ENCODE results near the gene LMAN1L. TPM values are rescaled to one million over a fixed set of nuclear protein-coding genes. Genes with fewer than 3 reads are reported as not detected.

Gene LMAN1L
- total RNA-seq, 2 experiments from 2014 or later, result 0.56 to 0.93 TPM

- Mint-ChIP-seq H3K36me3 (ENCODE audit: low read depth) (no peaks in the 10 kb centered on the region), H3K4me1 (ENCODE audit: low read depth) (peaks cover 38% of the 10 kb centered on the region), H3K27me3 (peaks cover 9% of the 10 kb centered on the region), H3K4me3 (no peak overlapping the region), H3K27ac (no peak overlapping the region), H3K9me3 (no peaks in the 10 kb centered on the region)
- no peak for DNase-seq
- no peak overlapping the region for H3K4me3 ChIP-seq (ENCODE audit: low read length)
- intact Hi-C loops (cut with DNase I, micrococcal nuclease), result loop anchor here in 1 of 2 experiments (2.0 kb wide), 1 partner anchor 132 kb away; no protein-coding TSS in a partner anchor
- H3K27me3 ChIP-seq (ENCODE audit: control insufficient read depth in 1 of 2, insufficient read depth in 2 of 2, low read length in 2 of 2), result no peaks in the 10 kb centered on the region
- ChIA-PET POLR2A (interaction anchor here (1.0 to 22.7 kb wide), 5 partner anchors 25 to 203 kb away, joined by 3 to 925 read pairs (median 3); partner anchors contain the start of genes CLK3 and CSK), CTCF (interaction anchor here (0.6 to 9.3 kb wide), 13 partner anchors 10 to 180 kb away, joined by 3 to 353 read pairs (median 6); partner anchors contain the start of gene CSK)
- peaks cover 44% of the 10 kb centered on the region for H3K4me1 ChIP-seq (ENCODE audit: insufficient read depth, low read length)
- H3K27ac ChIP-seq (ENCODE audit: low read depth in 1 of 2, low read length in 2 of 2), result no peak overlapping the region
- no peaks in the 10 kb centered on the region for H3K36me3 ChIP-seq (ENCODE audit: insufficient read depth, low read length)
- no peak for ATAC-seq (ENCODE audit: poor library complexity)
- no peak for TF ChIP-seq CTCF (IDR thresholded peaks at IDR 0.05)
- H3K9me3 ChIP-seq (ENCODE audit: control insufficient read depth in 1 of 2, insufficient read depth in 1 of 2, low read length in 2 of 2), result no peaks in the 10 kb centered on the region
Observed at GRCh38 chr15:74770211-74770903, 42.3 kb upstream of the LMAN1L start.

GRCh38 chr15:74773329-74773728 is 39.3 kb upstream of the LMAN1L start:
- Mint-ChIP-seq H3K4me3 (no peak overlapping the region), H3K27ac (no peak overlapping the region)

DNA sequence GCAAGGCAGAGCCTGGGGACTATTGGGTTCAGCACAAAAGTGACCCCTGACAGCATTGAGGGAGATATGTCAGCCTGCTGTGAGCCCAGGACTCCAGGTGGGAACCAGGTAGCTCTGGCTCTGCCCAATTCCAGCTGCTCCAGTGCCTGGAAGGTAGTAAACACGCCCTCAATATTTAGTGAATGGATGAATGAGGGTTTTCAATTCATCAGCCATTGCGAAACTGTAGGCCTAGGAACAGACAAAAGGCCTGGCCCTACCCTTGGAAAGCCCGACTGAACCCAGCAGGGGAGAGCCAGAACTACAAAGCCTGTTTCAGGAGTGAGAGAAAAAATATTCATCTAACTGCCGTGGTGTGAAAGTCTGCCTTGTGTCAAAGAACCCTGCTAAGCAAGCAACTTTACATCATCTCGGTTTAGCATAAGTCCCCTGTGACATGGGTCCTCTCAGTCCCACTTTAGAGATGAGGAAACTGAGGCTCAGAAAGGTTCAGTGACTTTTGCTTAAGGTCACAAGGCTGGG is 38.8 kb upstream of the LMAN1L start:
- no peaks in the 10 kb centered on the region for H3K9me3 Mint-ChIP-seq
- DNase-seq (no peak), ATAC-seq (ENCODE audit: poor library complexity) (no peak)
- CTCF ChIA-PET, result interaction anchor here (1.5 to 9.3 kb wide), 2 partner anchors 11 to 20 kb away, joined by 4 to 353 read pairs; no protein-coding TSS in a partner anchor
- Histone ChIP-seq H3K36me3 (ENCODE audit: insufficient read depth, low read length) (no peaks in the 10 kb centered on the region), H3K27me3 (ENCODE audit: control insufficient read depth in 1 of 2, insufficient read depth in 2 of 2, low read length in 2 of 2) (no peaks in the 10 kb centered on the region), H3K27ac (ENCODE audit: low read depth in 1 of 2, low read length in 2 of 2) (no peak overlapping the region), H3K9me3 (ENCODE audit: control insufficient read depth in 1 of 2, insufficient read depth in 1 of 2, low read length in 2 of 2) (no peaks in the 10 kb centered on the region), H3K4me3 (ENCODE audit: low read length) (no peak overlapping the region), H3K4me1 (ENCODE audit: insufficient read depth, low read length) (peaks cover 75% of the 10 kb centered on the region)
- intact Hi-C loops (cut with DNase I, micrococcal nuclease), result no loop called here
- H3K36me3 Mint-ChIP-seq (ENCODE audit: low read depth), result no peaks in the 10 kb centered on the region
- H3K27me3 Mint-ChIP-seq, result peaks cover 2% of the 10 kb centered on the region
- H3K4me1 Mint-ChIP-seq (ENCODE audit: low read depth), result peaks cover 69% of the 10 kb centered on the region
- no peak for TF ChIP-seq CTCF (IDR thresholded peaks at IDR 0.05)
- H3K27ac Mint-ChIP-seq, result peak overlapping the region; percentile 59
- H3K4me3 Mint-ChIP-seq, result no peak overlapping the region
- POLR2A ChIA-PET, result interaction anchor here (22.7 kb wide), 1 partner anchor 22 kb away, joined by 925 read pairs; the partner anchor contains the start of gene CSK

More at GRCh38 chr15:74773329-74773728, 39.3 kb upstream of the LMAN1L start:
- Histone ChIP-seq H3K27me3 (ENCODE audit: control insufficient read depth in 1 of 2, insufficient read depth in 2 of 2, low read length in 2 of 2) (no peaks in the 10 kb centered on the region), H3K4me1 (ENCODE audit: insufficient read depth, low read length) (peaks cover 74% of the 10 kb centered on the region), H3K4me3 (ENCODE audit: low read length) (no peak overlapping the region), H3K36me3 (ENCODE audit: insufficient read depth, low read length) (no peaks in the 10 kb centered on the region), H3K9me3 (ENCODE audit: control insufficient read depth in 1 of 2, insufficient read depth in 1 of 2, low read length in 2 of 2) (no peaks in the 10 kb centered on the region), H3K27ac (ENCODE audit: low read depth in 1 of 2, low read length in 2 of 2) (no peak overlapping the region)
- ChIA-PET POLR2A (interaction anchor here (22.7 kb wide), 1 partner anchor 22 kb away, joined by 925 read pairs; the partner anchor contains the start of gene CSK), CTCF (interaction anchor here (1.5 to 9.3 kb wide), 2 partner anchors 11 to 21 kb away, joined by 4 to 353 read pairs; no protein-coding TSS in a partner anchor)
- peaks cover 5% of the 10 kb centered on the region for H3K27me3 Mint-ChIP-seq
- DNase-seq (no peak), ATAC-seq (ENCODE audit: poor library complexity) (no peak)
- H3K36me3 Mint-ChIP-seq (ENCODE audit: low read depth), result no peaks in the 10 kb centered on the region
- no peaks in the 10 kb centered on the region for H3K9me3 Mint-ChIP-seq
- no peak for TF ChIP-seq CTCF (IDR thresholded peaks at IDR 0.05)
- intact Hi-C loops (cut with DNase I, micrococcal nuclease), result no loop called here
- peaks cover 68% of the 10 kb centered on the region for H3K4me1 Mint-ChIP-seq (ENCODE audit: low read depth)

Data from CD4-positive, alpha-beta T cell (primary cell).